GM18505 (cell line): ENCODE measurements around the gene DLX1.

Source experiments
- ATAC-seq: cut with Tn5 transposase; IDR thresholded peaks from one replicate; pipeline ENCODE4 v1.9.1; 2021; ENCODE audit not compliant: unreplicated experiment
- POLR2A ChIP-seq: IDR thresholded peaks from 4 replicates; pipeline ENCODE4 v1.6.1; 2011; ENCODE audit warnings: borderline replicate concordance; ENCODE audit not compliant: insufficient read depth, insufficient read length; ENCODE audit errors: extremely low read depth

DLX1 gene

GRCh38 chr2:172085460-172086159, at the start of gene DLX1:
Gene DLX1 (plus strand): TSS chr2:172085507. CDS start chr2:172085678, 171 bp downstream.
- no peak for TF ChIP-seq POLR2A
- peak; percentile 9 for ATAC-seq

DNA sequence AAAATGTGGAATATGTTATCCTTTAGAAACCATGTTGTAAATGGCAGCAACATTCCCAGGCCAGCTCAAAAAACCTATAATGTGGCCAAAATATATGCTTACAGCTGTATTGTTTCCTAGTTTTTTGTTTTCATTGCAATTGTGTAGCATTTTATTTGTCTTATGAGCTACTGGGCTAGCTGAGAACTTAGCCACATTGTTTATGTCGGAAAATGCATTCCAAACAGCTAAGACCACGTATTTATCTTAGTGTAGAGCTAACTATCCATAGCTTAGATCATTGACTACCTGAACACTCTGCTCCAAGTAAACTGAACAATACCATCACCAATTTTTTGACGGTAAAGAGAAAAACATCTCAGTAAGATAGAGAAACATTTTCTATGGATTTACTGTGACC, 47.2 kb upstream of the DLX1 start:
- no peak for ATAC-seq

DNA sequence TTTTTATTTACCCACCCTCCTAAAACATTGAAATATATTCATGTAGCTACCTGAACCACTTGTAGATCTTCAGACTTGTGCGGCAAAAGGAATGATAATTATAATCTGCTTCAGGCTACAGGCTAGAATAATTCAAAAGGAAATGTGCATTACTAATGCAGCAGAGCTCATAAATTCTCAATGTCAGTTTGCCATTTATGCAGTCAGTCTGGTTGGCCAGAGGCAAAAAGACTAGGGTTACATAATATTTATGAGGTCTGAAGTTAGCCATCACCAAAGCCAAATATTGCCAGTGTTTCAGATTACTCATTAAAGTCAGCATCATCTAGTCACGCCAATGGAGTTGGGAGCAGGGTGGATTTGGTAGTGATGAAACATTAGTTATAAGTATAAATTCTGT, 46.7 kb upstream of the DLX1 start:
- no peak for ATAC-seq

More for the DNA sequence above, 47.2 kb upstream of the DLX1 start:
- no peak for TF ChIP-seq POLR2A

GRCh38 chr2:172039011-172039704, 46.1 kb upstream of the DLX1 start:
- no peak for ATAC-seq
- TF ChIP-seq POLR2A, result no peak

More for the DNA sequence above, 46.7 kb upstream of the DLX1 start:
- no peak for TF ChIP-seq POLR2A

- TF ChIP-seq POLR2A, result no peak
- ATAC-seq, result no peak
These were observed 45.0 kb upstream of the DLX1 start for GRCh38 chr2:172040311-172040710.

GRCh38 chr2:172046080-172046678, 39.1 kb upstream of the DLX1 start:
- TF ChIP-seq POLR2A, result no peak
- ATAC-seq, result no peak

DNA sequence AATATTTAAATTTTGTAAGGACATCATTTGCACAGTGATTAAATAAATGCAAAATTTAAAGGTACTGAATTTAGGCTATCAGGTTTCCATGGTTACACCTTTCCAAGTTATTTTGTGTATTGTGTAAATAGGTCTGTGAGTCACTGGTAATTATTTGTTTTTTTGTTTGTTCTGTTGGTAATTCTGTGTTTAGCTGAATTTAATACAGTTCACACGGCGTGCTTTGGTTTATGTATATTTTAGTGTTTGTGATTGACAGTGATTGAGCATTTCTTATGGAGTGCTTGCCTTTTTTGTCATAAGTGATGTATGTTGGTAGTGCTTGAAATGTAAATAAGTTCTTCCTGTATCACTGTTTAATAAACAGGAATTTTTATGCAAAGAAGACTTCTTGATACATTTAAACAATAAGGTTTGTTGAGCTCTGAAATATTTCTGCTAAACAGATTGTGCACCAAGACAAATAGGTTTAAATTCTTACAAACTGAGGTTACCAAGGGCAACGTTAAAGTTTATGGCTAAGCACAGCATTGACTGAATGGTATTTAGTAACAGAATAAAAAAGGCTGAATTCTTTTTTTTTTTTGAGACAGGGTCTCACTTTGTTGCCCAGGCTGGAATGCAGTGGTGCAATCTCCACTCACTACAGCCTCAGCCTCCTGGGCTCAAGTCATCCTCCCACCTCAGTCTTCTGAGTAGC, 38.3 kb upstream of the DLX1 start:
- ATAC-seq, result no peak
- no peak for TF ChIP-seq POLR2A

GRCh38 chr2:172047566-172048507, 37.5 kb upstream of the DLX1 start:
- ATAC-seq, result no peak

DNA sequence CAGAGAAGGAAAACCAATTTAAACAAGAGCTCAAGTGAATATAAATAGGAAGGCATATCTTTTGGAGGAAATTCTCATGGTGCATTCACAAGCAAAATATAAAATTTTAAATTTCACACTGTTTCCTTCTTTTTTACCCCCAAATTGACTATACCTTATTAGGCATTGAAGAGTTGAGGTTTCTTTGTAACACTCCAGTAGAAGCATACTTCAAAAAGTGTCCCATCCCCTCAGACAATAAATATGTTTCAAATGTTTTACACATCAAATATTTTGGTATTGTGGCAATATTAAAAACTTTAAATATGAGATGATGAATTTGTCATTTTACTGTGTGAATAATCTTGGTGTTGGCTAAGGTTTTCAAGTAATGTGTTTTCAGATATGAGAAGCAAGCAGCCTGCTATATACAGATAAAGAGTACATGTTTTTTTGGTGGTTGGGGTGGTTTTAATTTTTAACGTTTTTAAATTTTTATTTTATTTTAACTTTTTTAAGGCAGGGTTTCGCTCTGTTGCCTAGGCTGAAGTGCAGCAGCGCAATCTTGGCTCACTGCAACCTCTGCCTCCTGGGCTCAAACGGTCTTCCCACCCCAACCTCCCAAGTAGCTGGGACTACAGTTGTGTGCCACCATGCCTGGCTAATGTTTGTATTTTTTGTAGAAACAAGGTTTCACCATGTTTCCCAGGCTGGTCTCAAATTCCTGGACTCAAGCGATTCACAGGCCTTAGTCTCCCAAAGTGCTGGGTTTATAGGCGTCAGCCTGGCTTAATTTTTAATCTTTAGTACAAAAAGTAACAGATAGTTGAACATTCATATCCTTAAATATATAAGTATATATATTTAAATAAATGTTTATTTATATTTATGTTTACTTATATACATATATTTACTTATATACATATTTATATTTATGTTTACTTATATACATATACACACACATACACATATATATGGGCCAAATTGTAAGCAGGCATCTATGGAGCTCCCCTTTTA, 36.5 kb upstream of the DLX1 start:
- ATAC-seq, result no peak
- TF ChIP-seq POLR2A, result no peak

More at GRCh38 chr2:172047566-172048507, 37.5 kb upstream of the DLX1 start:
- TF ChIP-seq POLR2A, result no peak

DNA sequence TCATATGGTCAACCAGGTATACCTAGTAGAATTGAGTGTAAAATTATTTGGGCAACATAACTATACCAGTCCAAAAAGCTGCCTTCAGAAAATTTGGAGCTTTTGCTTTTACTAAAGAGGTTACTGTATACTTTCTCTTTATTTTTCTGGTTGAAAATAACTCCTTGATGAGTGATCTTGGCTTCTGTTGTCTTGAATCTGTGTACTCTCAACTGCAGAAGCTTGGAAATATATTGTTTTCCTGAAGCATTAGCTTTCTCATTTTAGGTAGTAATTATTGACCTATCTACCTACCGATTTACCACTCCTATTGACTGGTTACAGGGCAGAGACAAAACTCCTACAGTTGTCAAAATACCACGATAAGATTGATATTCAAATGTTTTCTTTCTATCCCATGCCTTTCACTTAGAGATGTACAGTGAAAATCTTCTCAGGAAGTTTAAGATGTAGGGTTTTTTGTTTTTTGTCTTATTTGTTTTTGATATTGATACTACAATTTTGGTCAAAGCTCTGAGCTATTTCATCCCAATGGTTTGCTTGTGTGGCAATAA, 35.7 kb upstream of the DLX1 start:
- TF ChIP-seq POLR2A, result no peak
- ATAC-seq, result no peak

DNA sequence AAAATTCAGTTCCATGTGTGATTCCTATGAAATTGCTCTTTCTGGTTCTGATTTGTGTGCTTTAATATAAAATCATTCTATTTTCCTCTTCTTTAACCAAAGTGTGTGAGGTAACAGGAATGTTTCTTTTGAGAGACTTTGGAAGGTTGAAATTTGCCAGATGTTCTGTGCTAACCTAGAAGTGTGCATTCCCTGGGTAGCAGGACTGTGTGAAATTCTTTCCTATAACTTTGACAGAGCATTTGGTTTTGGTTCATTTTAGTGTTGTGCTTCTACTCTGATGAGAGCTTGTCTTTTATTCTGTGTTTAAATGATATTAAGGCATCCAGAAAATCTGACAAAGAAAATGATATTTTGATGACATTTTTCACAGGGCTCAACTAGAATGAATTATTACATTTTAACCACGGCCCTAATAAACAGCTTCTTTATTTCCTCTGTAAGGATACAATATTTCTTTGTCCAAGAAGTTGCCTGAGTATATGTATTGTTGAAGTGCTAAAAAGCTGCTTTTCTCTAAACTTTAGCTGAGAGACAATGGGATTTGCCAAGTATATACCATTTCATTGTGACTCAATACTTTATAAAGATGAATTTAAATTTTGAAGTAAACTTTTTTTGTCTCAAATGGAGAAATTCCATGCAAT, 34.7 kb upstream of the DLX1 start:
- no peak for ATAC-seq
- TF ChIP-seq POLR2A, result no peak
